Hepatocyte (in vitro differentiated cells): Measurements from ENCODE around the gene STAU1. TPM values are rescaled to one million over a fixed set of nuclear protein-coding genes. Genes with fewer than 3 reads are reported as not detected.

Experiments
- DNase-seq: peaks from one replicate; pipeline ENCODE4 v3.0.0-alpha.2; 2016; ENCODE audit warnings: low spot score
- H2AFZ ChIP-seq: fragments of 200-600 bp; sonication (generic); 2 replicates; pipeline ENCODE4 v1.6.0; 2016; ENCODE audit warnings: antibody characterized with exemption, mild to moderate bottlenecking
- H3K27ac ChIP-seq: fragments of 200-600 bp; sonication (generic); 2 replicates; pipeline ENCODE4 v1.5.1; 2016; ENCODE audit warnings: mild to moderate bottlenecking
- H3K27me3 ChIP-seq: fragments of 200-600 bp; sonication (generic); 2 replicates; pipeline ENCODE4 v1.6.1; 2016
- H3K36me3 ChIP-seq: fragments of 200-600 bp; sonication (generic); replicated peaks from 2 replicates; pipeline ENCODE4 v1.5.1; 2016; ENCODE audit warnings: low read depth; ENCODE audit not compliant: insufficient read depth
- H3K4me1 ChIP-seq: fragments of 200-600 bp; sonication (generic); 2 replicates; pipeline ENCODE4 v1.5.1; 2016; ENCODE audit warnings: mild to moderate bottlenecking, moderate library complexity; ENCODE audit not compliant: insufficient read depth
- H3K4me2 ChIP-seq: fragments of 200-600 bp; sonication (generic); 2 replicates; pipeline ENCODE4 v1.6.0; 2016
- H3K4me3 ChIP-seq: fragments of 200-600 bp; sonication (generic); 2 replicates; pipeline ENCODE4 v1.5.1; 2016; ENCODE audit warnings: mild to moderate bottlenecking
- H3K79me2 ChIP-seq: fragments of 200-600 bp; sonication (generic); 2 replicates; pipeline ENCODE4 v1.6.0; 2017; ENCODE audit warnings: mild to moderate bottlenecking
- H3K9me2 ChIP-seq: fragments of 200-600 bp; sonication (generic); replicated peaks from 2 replicates; pipeline ENCODE4 v1.6.0; 2017; ENCODE audit warnings: mild to moderate bottlenecking; ENCODE audit not compliant: insufficient read depth
- H3K9me3 ChIP-seq: fragments of 200-600 bp; sonication (generic); 2 replicates; pipeline ENCODE4 v1.5.1; 2016; ENCODE audit warnings: low read depth, mild to moderate bottlenecking
- H4K20me1 ChIP-seq: fragments of 200-600 bp; sonication (generic); 2 replicates; pipeline ENCODE4 v1.6.0; 2016; ENCODE audit warnings: mild to moderate bottlenecking; ENCODE audit not compliant: insufficient read depth, poor library complexity, severe bottlenecking
- EZH2 ChIP-seq: fragments of 200-600 bp; sonication (generic); IDR thresholded peaks from 2 replicates; pipeline ENCODE4 v1.6.1; 2016; ENCODE audit warnings: antibody characterized with exemption, mild to moderate bottlenecking, borderline replicate concordance
- EZH2phosphoT487 ChIP-seq: fragments of 200-600 bp; sonication (generic); IDR thresholded peaks from one replicate; pipeline ENCODE4 v1.6.1; 2018; ENCODE audit warnings: antibody characterized with exemption, mild to moderate bottlenecking, low read depth, moderate library complexity; ENCODE audit not compliant: unreplicated experiment, severe bottlenecking
- WGBS: methylation state at CpG from one replicate; pipeline ENCODE4 v1.1.6; 2016; ENCODE audit warnings: low lambda C conversion rate; ENCODE audit errors: missing lambda C conversion rate; 5-methylcytosine and 5-hydroxymethylcytosine counted together
- polyA plus RNA-seq: library from polyadenylated mRNA; unstranded; fragments of >200 nt; fragmentation: Nextera tagmentation; extraction: Ambion mirVana; gene quantifications from 2 replicates; pipeline ENCODE4 v1.2.1, GENCODE V29; 2016
- total RNA-seq: library from RNA; depleted of rRNA; stranded (reverse); fragments of >200 nt; gene quantifications from 2 replicates; pipeline ENCODE4 v1.2.3, GENCODE V29; 2014
- TF ChIP-seq, protein P1 (sequence below): fragments of 200-600 bp; sonication (generic); IDR thresholded peaks from 2 replicates; pipeline ENCODE4 v1.5.1; 2016; ENCODE audit warnings: antibody characterized with exemption, mild to moderate bottlenecking; ENCODE audit not compliant: poor library complexity

The STAU1 gene, protein sequence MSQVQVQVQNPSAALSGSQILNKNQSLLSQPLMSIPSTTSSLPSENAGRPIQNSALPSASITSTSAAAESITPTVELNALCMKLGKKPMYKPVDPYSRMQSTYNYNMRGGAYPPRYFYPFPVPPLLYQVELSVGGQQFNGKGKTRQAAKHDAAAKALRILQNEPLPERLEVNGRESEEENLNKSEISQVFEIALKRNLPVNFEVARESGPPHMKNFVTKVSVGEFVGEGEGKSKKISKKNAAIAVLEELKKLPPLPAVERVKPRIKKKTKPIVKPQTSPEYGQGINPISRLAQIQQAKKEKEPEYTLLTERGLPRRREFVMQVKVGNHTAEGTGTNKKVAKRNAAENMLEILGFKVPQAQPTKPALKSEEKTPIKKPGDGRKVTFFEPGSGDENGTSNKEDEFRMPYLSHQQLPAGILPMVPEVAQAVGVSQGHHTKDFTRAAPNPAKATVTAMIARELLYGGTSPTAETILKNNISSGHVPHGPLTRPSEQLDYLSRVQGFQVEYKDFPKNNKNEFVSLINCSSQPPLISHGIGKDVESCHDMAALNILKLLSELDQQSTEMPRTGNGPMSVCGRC
- total RNA-seq (79.2 and 84.5 TPM in 2 replicates), polyA plus RNA-seq (64.7 and 72.9 TPM in 2 replicates)

DNA sequence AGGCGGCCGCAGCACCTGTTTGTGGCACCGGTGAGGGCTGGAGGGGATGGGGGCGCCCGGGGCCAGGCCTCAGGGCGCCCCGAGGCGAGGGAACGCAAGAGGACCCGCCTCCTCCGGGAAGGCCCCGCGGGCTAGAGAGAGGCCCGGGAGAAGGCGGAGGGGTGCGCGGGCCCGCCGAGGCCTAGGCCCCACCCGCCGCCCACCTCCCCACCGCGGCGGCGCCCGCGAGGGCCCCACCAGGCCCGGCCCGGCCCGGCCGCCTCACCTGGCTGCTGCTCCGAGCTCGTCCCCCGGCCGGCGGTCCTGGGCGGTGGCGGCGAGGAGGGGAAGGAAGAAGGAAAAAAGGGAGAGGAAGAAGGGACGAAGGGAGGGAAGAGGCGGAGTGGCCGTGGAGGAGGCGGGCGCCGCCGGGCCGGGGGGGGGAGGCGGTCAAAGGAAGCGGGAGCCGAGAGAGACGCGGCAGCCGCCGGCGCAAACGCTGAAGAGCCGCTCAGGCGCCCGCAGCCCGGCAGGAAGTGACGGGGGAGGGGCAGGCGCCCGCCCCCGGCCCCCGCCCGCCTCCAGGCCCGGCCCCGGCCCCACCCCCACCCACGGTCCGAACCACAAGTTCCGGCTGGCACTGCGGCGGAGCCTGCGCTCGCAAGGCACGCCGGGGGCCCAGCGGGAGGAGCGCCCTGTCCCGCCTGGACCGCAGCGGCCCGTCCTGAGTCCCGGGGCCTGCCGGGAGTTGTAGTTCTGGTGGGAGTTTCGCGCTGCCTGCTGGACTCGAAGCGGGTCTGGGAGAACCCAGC, at the start of gene STAU1:
STAU1 (minus strand) TSS at position 484 of the 791 bp plus-strand sequence. CDS start 22,133 bp downstream, outside the sequence.
- Histone ChIP-seq H3K4me2 (peak within 1 kb of the TSS; percentile 82), H3K79me2 (peaks cover 46% of the 10 kb centered on the region), H3K27ac (peak within 1 kb of the TSS; percentile 98), H3K9me2 (no peaks in the 10 kb centered on the region), H3K36me3 (no peaks in the 10 kb centered on the region), H4K20me1 (peaks cover 38% of the 10 kb centered on the region), H3K27me3 (no peaks in the 10 kb centered on the region), H3K4me1 (peaks cover 31% of the 10 kb centered on the region), H3K9me3 (no peaks in the 10 kb centered on the region), H2AFZ (peak within 1 kb of the TSS; percentile 99), H3K4me3 (peak within 1 kb of the TSS; percentile 58)
- TF ChIP-seq, protein P1, sequence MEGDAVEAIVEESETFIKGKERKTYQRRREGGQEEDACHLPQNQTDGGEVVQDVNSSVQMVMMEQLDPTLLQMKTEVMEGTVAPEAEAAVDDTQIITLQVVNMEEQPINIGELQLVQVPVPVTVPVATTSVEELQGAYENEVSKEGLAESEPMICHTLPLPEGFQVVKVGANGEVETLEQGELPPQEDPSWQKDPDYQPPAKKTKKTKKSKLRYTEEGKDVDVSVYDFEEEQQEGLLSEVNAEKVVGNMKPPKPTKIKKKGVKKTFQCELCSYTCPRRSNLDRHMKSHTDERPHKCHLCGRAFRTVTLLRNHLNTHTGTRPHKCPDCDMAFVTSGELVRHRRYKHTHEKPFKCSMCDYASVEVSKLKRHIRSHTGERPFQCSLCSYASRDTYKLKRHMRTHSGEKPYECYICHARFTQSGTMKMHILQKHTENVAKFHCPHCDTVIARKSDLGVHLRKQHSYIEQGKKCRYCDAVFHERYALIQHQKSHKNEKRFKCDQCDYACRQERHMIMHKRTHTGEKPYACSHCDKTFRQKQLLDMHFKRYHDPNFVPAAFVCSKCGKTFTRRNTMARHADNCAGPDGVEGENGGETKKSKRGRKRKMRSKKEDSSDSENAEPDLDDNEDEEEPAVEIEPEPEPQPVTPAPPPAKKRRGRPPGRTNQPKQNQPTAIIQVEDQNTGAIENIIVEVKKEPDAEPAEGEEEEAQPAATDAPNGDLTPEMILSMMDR = no peak
- TF ChIP-seq EZH2 (no peak), EZH2phosphoT487 (no peak)
- DNase-seq = peak; percentile 98
- under 1% methylated on average over 37 of the region's 89 CpGs for WGBS

DNA sequence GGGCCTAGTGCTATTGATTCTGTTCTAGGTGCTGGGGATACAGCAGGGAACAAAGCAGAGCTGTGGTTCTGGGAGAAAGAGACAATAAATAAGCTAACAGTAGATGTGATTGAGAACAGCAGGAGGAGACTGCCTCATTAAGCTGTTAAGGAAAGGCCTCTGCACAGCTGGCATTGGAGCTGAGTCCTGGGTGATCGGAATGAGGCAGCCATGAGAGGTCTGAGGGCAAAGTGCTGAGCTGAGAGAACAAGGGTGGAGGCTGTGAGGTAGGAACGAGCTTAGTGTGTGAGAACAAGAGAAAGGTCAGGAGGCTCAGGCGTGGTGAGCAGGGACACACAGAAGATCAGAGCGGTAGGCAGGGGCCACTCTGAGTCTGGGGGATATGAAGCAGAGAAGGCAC, 49.4 kb upstream of the STAU1 start:
- Histone ChIP-seq H3K27me3 (no peaks in the 10 kb centered on the region), H3K36me3 (no peaks in the 10 kb centered on the region), H2AFZ (no peak overlapping the region), H3K9me3 (no peaks in the 10 kb centered on the region), H3K4me1 (no peaks in the 10 kb centered on the region), H3K9me2 (no peaks in the 10 kb centered on the region), H3K4me3 (no peak overlapping the region), H3K27ac (no peak overlapping the region), H3K79me2 (no peaks in the 10 kb centered on the region), H4K20me1 (no peaks in the 10 kb centered on the region), H3K4me2 (no peak overlapping the region)
- WGBS = 88% methylated on average over 4 of the region's 4 CpGs
- DNase-seq = no peak
- no peak for TF ChIP-seq EZH2

DNA sequence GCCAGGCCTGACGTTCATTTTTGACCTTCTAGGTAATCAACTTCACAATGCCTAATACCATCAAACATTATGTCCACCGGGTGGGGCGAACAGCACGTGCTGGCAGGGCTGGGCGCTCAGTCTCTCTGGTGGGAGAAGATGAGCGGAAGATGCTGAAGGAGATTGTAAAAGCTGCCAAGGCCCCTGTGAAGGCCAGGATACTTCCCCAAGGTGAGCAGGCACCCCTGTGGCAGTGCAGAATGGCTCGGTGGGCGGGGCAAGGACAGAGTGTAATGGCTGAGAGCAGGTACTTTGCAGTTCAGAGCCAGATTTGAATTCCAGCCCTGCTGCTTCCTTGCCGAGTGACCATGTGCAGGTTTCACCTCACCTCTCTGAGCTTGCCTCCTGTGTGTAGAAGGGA, 48.2 kb upstream of the STAU1 start:
- no peak for TF ChIP-seq EZH2phosphoT487
- no peak for TF ChIP-seq EZH2
- TF ChIP-seq, protein P1 = no peak
- DNase-seq = no peak
- Histone ChIP-seq H3K9me3 (no peaks in the 10 kb centered on the region), H2AFZ (no peak overlapping the region), H3K4me3 (no peak overlapping the region), H3K36me3 (no peaks in the 10 kb centered on the region), H3K27ac (no peak overlapping the region), H4K20me1 (no peaks in the 10 kb centered on the region), H3K79me2 (no peaks in the 10 kb centered on the region), H3K9me2 (no peaks in the 10 kb centered on the region), H3K27me3 (no peaks in the 10 kb centered on the region), H3K4me2 (no peak overlapping the region), H3K4me1 (no peaks in the 10 kb centered on the region)
- 97% methylated on average over 9 of the region's 9 CpGs for WGBS
